Activated CD8-positive, alpha-beta memory T cell treated with anti-CD3 and anti-CD28 coated beads for 48 hours (primary cell): ENCODE results near the gene PTPN9.
"Not testable (repeated sequence)": the region's sequence is repeated elsewhere in the genome, so short reads cannot be mapped to it uniquely, and the experiment has no call there.

Experiments used
- DNase-seq, 3 experiments: peaks; one replicate each; pipeline ENCODE4 v3.0.0-alpha.2; 2020; ENCODE audit warnings: low read depth in 2 of 3, low spot score in 2 of 3

The PTPN9 gene

GRCh38 chr15:75583701-75584100 lies 4.6 kb upstream of the PTPN9 start:
- DNase-seq, result no peak

- DNase-seq, result not testable (repeated sequence)
These were observed 3.8 kb upstream of the PTPN9 start for GRCh38 chr15:75582943-75583342.

- DNase-seq, result peak in 1 of 3 experiments; percentile 11
These were observed 755 bp downstream of the PTPN9 start for GRCh38 chr15:75578173-75578947.

- DNase-seq, result no peak
These were observed 1.5 kb downstream of the PTPN9 start for GRCh38 chr15:75577401-75578172.

GRCh38 chr15:75573648-75574384 lies 5.3 kb downstream of the PTPN9 start:
- no peak for DNase-seq

GRCh38 chr15:75570126-75570845 lies 8.8 kb downstream of the PTPN9 start:
- no peak for DNase-seq

GRCh38 chr15:75565062-75565970 lies 13.8 kb downstream of the PTPN9 start:
- no peak for DNase-seq

GRCh38 chr15:75561888-75562287 lies 17.2 kb downstream of the PTPN9 start:
- no peak for DNase-seq

- not testable (repeated sequence) for DNase-seq
These were observed 19.8 kb downstream of the PTPN9 start for GRCh38 chr15:75559360-75559759.

GRCh38 chr15:75558955-75559354 lies 20.2 kb downstream of the PTPN9 start:
- DNase-seq, result not testable (repeated sequence)

- no peak for DNase-seq
These were observed 24.4 kb downstream of the PTPN9 start for GRCh38 chr15:75554717-75555116.

- no peak for DNase-seq
These were observed 25.5 kb downstream of the PTPN9 start for GRCh38 chr15:75553659-75554058.

- DNase-seq, result no peak
These were observed 28.0 kb downstream of the PTPN9 start for GRCh38 chr15:75551091-75551490.

GRCh38 chr15:75545064-75545463 lies 34.1 kb downstream of the PTPN9 start:
- no peak for DNase-seq

- no peak for DNase-seq
These were observed 34.8 kb downstream of the PTPN9 start for GRCh38 chr15:75544359-75544758.

- not testable (repeated sequence) for DNase-seq
These were observed 36.1 kb downstream of the PTPN9 start for GRCh38 chr15:75542949-75543545.

- no peak for DNase-seq
These were observed 36.7 kb downstream of the PTPN9 start for GRCh38 chr15:75542386-75542797.

- no peak for DNase-seq
These were observed 40.7 kb downstream of the PTPN9 start for GRCh38 chr15:75538376-75538775.

GRCh38 chr15:75533945-75534344 lies 45.2 kb downstream of the PTPN9 start:
- no peak for DNase-seq
